ENCODE data around the gene NCF4.

DNA sequence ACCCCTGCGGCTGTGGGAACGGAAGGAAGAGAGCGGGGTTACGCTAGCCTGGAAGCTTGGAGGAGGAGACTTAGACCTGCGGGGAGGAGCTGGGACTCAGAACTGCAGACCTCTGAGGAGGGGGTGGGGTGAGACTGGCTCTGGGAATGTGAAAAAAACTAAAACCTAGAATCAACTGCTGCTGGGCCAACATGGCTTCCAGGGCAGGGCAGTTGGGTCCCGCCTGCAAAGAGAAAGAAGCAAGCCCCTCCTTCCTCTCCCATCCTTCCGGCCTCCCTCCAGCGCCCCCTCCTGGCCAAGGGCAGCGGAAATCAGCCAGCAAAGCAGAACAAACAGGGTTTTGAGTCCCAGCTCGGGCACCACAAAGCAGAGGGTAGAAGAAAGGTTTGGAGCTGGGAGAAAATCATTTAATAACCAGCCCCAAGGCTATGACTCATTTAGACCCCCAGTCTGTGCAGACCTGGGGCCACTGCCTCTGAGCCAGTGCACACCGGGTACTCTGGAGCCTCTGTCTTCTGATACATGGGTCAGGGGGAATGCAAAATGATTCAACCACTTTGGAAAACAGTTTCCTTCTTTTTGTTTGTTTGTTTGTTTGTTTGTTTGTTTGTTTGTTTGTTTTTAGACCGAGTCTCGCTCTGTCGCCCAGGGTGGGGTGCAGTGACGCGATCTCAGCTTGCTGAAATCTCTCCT lies 7.3 kb upstream of the NCF4 start:
- no peak for TF ChIP-seq CTCF (IDR thresholded peaks at IDR 0.05)
- TF ChIP-seq, protein P1, sequence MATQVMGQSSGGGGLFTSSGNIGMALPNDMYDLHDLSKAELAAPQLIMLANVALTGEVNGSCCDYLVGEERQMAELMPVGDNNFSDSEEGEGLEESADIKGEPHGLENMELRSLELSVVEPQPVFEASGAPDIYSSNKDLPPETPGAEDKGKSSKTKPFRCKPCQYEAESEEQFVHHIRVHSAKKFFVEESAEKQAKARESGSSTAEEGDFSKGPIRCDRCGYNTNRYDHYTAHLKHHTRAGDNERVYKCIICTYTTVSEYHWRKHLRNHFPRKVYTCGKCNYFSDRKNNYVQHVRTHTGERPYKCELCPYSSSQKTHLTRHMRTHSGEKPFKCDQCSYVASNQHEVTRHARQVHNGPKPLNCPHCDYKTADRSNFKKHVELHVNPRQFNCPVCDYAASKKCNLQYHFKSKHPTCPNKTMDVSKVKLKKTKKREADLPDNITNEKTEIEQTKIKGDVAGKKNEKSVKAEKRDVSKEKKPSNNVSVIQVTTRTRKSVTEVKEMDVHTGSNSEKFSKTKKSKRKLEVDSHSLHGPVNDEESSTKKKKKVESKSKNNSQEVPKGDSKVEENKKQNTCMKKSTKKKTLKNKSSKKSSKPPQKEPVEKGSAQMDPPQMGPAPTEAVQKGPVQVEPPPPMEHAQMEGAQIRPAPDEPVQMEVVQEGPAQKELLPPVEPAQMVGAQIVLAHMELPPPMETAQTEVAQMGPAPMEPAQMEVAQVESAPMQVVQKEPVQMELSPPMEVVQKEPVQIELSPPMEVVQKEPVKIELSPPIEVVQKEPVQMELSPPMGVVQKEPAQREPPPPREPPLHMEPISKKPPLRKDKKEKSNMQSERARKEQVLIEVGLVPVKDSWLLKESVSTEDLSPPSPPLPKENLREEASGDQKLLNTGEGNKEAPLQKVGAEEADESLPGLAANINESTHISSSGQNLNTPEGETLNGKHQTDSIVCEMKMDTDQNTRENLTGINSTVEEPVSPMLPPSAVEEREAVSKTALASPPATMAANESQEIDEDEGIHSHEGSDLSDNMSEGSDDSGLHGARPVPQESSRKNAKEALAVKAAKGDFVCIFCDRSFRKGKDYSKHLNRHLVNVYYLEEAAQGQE (IDR thresholded peaks at IDR 0.05) = no peak
- TF ChIP-seq EP300 (IDR thresholded peaks at IDR 0.05) = no peak
- no peak for TF ChIP-seq SMC3 (IDR thresholded peaks at IDR 0.05)
- TF ChIP-seq EHMT2 (IDR thresholded peaks at IDR 0.05; ENCODE audit: low read depth) = no peak
- TF ChIP-seq PHF8 (IDR thresholded peaks at IDR 0.05; ENCODE audit: borderline replicate concordance, low read depth) = no peak
- no peak for TF ChIP-seq POLR2AphosphoS2 (conservative IDR thresholded peaks at IDR 0.05; ENCODE audit: low read length)
- TF ChIP-seq POLR2A (IDR thresholded peaks at IDR 0.05; ENCODE audit: low read length) = no peak
